ENCODE measurements around the gene TFAP2A.

Gene TFAP2A

GRCh38 chr6:10426781-10427279 lies 12.0 kb upstream of the TFAP2A start:
- DNase-seq (ENCODE audit: insufficient read length, low spot score) (no peak), FAIRE-seq (no peak)
- no peak for TF ChIP-seq CTCF (IDR thresholded peaks at IDR 0.05; ENCODE audit: insufficient read depth, missing control alignments)

GRCh38 chr6:10425975-10426780 lies 11.3 kb upstream of the TFAP2A start:
- no peak for TF ChIP-seq CTCF (IDR thresholded peaks at IDR 0.05; ENCODE audit: insufficient read depth, missing control alignments)
- FAIRE-seq: no peak
- no peak for DNase-seq (ENCODE audit: insufficient read length, low spot score)

- TF ChIP-seq CTCF (IDR thresholded peaks at IDR 0.05; ENCODE audit: insufficient read depth, missing control alignments): no peak
- FAIRE-seq: no peak
- no peak for DNase-seq (ENCODE audit: insufficient read length, low spot score)
Measured at GRCh38 chr6:10425176-10425974, 10.5 kb upstream of the TFAP2A start.

GRCh38 chr6:10424040-10424439 lies 9.2 kb upstream of the TFAP2A start:
- FAIRE-seq (no peak), DNase-seq (ENCODE audit: insufficient read length, low spot score) (no peak)
- TF ChIP-seq CTCF (IDR thresholded peaks at IDR 0.05; ENCODE audit: insufficient read depth, missing control alignments): no peak

- TF ChIP-seq CTCF (IDR thresholded peaks at IDR 0.05; ENCODE audit: insufficient read depth, missing control alignments): no peak
- no peak for DNase-seq (ENCODE audit: insufficient read length, low spot score)
- no peak for FAIRE-seq
Measured at GRCh38 chr6:10422737-10423034, 7.8 kb upstream of the TFAP2A start.

- no peak for DNase-seq (ENCODE audit: insufficient read length, low spot score)
- no peak for FAIRE-seq
- no peak for TF ChIP-seq CTCF (IDR thresholded peaks at IDR 0.05; ENCODE audit: insufficient read depth, missing control alignments)
Measured at GRCh38 chr6:10421921-10422736, 7.3 kb upstream of the TFAP2A start.
